HG03139 (cell line): Measurements from ENCODE around the gene TMEM184A.

Experiments
- ATAC-seq: cut with Tn5 transposase; IDR thresholded peaks from one replicate; pipeline ENCODE4 v1.9.1; 2021; ENCODE audit not compliant: unreplicated experiment

Gene TMEM184A

GRCh38 chr7:1555813-1556543, at the start of gene TMEM184A:
TSS of gene TMEM184A (minus strand) at chr7:1556205. CDS start at chr7:1555484, 721 bp downstream.
- no peak for ATAC-seq

- no peak for ATAC-seq
Measured at GRCh38 chr7:1604383-1604782, 48.4 kb upstream of the TMEM184A start.

- ATAC-seq: no peak
Measured at GRCh38 chr7:1603346-1604225, 47.6 kb upstream of the TMEM184A start.

- ATAC-seq: no peak
Measured at GRCh38 chr7:1602386-1602785, 46.4 kb upstream of the TMEM184A start.

GRCh38 chr7:1601956-1602355, 46.0 kb upstream of the TMEM184A start:
- ATAC-seq: no peak

GRCh38 chr7:1599640-1600395, 43.8 kb upstream of the TMEM184A start:
- ATAC-seq: no peak

- no peak for ATAC-seq
Measured at GRCh38 chr7:1598961-1599639, 43.1 kb upstream of the TMEM184A start.

- no peak for ATAC-seq
Measured at GRCh38 chr7:1598286-1598685, 42.3 kb upstream of the TMEM184A start.

- no peak for ATAC-seq
Measured at GRCh38 chr7:1597791-1598190, 41.8 kb upstream of the TMEM184A start.

- ATAC-seq: no peak
Measured at GRCh38 chr7:1597066-1597760, 41.2 kb upstream of the TMEM184A start.

- ATAC-seq: no peak
Measured at GRCh38 chr7:1596181-1597043, 40.4 kb upstream of the TMEM184A start.

GRCh38 chr7:1595636-1596035, 39.6 kb upstream of the TMEM184A start:
- no peak for ATAC-seq

GRCh38 chr7:1595027-1595426, 39.0 kb upstream of the TMEM184A start:
- no peak for ATAC-seq

GRCh38 chr7:1593904-1594421, 38.0 kb upstream of the TMEM184A start:
- no peak for ATAC-seq

- ATAC-seq: no peak
Measured at GRCh38 chr7:1593091-1593866, 37.3 kb upstream of the TMEM184A start.

GRCh38 chr7:1592299-1592871, 36.4 kb upstream of the TMEM184A start:
- ATAC-seq: no peak

GRCh38 chr7:1591876-1592275, 35.9 kb upstream of the TMEM184A start:
- ATAC-seq: no peak

- ATAC-seq: no peak
Measured at GRCh38 chr7:1591396-1591795, 35.4 kb upstream of the TMEM184A start.
